GM18951 (cell line): ENCODE results near the gene PPP1R9B.

Source experiments
- POLR2A ChIP-seq: IDR thresholded peaks from 4 replicates; pipeline ENCODE4 v1.6.1; 2011; ENCODE audit warnings: mild to moderate bottlenecking; ENCODE audit not compliant: insufficient read length, insufficient read depth; ENCODE audit errors: extremely low read depth
- in situ Hi-C: fragments of 300-500 bp; cut with MboI; formaldehyde crosslinking; loops from one replicate; pipeline ENCODE4 v1.12.0; 2022; ENCODE audit warnings: low sequenced_read_pairs, mixed read lengths, inconsistent platforms; ENCODE audit not compliant: unreplicated experiment

The PPP1R9B gene

DNA sequence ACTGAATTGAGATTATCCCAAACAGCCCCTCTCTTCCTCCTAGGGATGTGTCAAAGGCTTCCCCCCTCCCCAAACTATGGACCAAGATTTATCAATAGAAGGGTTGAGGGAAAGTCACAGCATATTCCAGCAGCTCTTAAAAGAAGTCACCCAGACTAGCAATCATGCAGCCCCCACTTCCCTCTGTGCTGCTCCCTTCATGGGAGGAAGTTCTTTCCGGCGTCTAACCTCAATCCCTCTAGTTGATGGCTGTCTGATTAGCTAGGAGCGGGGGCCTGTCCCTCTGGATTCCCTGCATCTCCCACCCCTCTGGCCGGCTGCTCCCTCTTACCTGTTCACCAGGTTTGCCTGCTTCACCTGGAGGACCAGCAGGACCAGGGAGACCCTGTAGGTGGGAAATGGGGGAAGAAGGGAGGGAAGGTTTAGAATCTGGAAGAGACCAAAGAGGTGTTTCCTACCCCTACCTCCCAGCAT is 41.7 kb upstream of the PPP1R9B start:
- in situ Hi-C loops = loop anchor here (10.0 kb wide), 1 partner anchor 103 kb away; no protein-coding TSS in a partner anchor
- TF ChIP-seq POLR2A = no peak

- in situ Hi-C loops = loop anchor here (10.0 kb wide), 1 partner anchor 103 kb away; no protein-coding TSS in a partner anchor
- TF ChIP-seq POLR2A = no peak
Measured at GRCh38 chr17:50191359-50192143, 41.1 kb upstream of the PPP1R9B start.

GRCh38 chr17:50190603-50191358 is 40.3 kb upstream of the PPP1R9B start:
- no peak for TF ChIP-seq POLR2A
- in situ Hi-C loops = loop anchor here (10.0 kb wide), 1 partner anchor 104 kb away; no protein-coding TSS in a partner anchor

DNA sequence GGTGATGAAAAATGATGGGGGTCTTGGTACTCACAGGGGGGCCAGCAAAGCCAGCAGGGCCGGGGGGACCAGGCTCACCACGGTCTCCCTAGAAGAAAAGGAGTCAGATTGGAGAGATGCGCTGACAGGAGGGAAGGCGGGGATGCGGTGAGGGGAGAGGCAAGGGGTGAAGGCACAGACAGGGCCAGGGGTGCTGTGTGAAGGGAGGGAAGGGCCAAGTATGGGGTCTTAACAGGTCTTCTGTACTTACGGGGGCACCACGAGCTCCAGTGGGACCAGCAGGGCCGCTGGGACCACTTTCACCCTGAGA is 39.8 kb upstream of the PPP1R9B start:
- in situ Hi-C loops = loop anchor here (10.0 kb wide), 1 partner anchor 105 kb away; no protein-coding TSS in a partner anchor
- no peak for TF ChIP-seq POLR2A

DNA sequence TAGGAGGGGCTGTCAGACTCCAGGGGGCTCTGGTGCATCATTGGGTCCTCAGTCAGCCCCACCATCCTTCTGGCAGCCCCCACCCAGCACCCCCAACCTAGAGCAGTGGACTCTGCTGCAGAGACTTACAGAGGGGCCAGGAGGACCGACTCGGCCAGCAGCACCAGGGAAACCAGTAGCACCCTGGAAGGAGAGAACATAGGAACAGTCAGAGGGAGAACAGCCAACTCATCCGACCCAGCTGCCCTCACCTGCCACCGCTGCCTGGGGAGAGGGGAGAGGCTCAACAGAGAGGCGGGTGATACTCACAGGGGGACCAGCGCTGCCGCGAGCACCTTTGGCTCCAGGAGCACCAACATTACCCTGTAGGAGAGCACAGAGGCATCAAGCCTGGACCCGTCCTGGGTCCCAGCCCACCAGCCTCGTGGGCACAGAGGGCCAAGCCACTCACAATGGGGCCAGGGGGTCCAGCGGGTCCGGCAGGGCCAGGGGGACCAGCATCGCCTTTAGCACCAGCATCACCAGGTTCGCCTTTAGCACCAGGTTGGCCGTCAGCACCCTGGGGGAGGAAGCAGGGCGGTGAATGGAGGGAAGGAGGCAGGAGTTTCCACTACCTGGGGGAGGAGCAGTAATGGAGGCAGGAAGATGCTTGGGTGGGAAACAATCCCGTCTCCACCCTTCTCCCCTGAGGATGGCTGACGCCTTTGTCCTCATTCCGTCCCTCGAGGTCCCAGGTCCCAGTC is 39.2 kb upstream of the PPP1R9B start:
- TF ChIP-seq POLR2A = no peak
- in situ Hi-C loops = loop anchor here (10.0 kb wide), 1 partner anchor 105 kb away; no protein-coding TSS in a partner anchor

GRCh38 chr17:50188921-50189549 is 38.6 kb upstream of the PPP1R9B start:
- in situ Hi-C loops = no loop called here
- TF ChIP-seq POLR2A = no peak

DNA sequence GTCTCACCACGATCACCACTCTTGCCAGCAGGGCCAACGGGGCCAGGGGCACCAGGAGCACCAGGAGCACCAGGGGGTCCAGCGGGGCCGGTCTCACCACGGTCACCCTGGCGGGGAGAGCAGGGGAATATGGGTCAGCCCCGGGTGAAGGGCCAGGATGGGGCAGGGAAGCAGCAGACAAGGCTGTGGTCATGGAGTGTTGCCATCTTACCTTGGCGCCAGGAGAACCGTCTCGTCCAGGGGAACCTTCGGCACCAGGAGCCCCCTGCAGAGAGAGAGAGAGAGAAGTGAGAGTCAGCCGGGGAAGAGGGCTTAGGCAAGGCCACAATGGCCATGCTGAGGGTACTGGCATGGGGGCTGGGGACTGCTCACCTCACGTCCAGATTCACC is 38.0 kb upstream of the PPP1R9B start:
- in situ Hi-C loops = no loop called here

DNA sequence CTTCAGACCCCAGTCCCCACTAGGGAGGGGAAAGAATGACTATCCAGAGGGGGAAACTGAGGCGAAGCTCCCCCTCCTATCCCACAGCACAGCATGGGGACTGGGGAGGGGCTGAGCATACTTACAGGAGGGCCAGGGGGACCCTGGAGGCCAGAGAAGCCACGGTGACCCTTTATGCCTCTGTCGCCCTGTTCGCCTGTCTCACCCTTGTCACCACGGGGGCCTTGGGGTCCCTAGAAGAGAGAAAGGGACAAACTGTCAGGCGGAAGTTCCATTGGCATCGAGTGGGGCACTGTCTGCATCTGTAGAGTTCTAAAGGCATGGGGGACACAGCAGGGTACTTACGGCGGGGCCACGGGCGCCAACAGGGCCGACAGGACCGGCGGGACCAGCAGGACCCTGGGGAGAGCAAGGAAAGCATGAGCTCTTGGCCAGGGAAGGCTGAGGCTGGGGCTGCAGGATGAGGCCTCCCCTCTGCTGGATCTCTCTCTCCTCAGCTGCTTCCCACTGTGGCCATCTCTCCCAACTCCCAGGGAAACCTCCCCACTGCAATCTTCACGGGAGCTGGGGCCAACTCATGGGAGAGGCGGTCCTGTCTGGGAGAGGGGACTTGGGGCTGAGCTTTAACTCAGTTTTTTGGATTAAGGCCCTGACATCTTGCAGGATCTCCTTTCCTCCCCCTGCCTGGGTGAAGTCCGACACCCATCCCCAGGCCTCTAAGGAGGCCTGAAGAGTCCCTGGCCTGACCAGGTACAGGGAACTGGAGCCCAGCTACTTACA is 37.5 kb upstream of the PPP1R9B start:
- TF ChIP-seq POLR2A = no peak
- in situ Hi-C loops = no loop called here

More for the DNA sequence above, 38.0 kb upstream of the PPP1R9B start:
- TF ChIP-seq POLR2A = no peak

GRCh38 chr17:50187394-50187725 is 36.9 kb upstream of the PPP1R9B start:
- no peak for TF ChIP-seq POLR2A
- in situ Hi-C loops = no loop called here

DNA sequence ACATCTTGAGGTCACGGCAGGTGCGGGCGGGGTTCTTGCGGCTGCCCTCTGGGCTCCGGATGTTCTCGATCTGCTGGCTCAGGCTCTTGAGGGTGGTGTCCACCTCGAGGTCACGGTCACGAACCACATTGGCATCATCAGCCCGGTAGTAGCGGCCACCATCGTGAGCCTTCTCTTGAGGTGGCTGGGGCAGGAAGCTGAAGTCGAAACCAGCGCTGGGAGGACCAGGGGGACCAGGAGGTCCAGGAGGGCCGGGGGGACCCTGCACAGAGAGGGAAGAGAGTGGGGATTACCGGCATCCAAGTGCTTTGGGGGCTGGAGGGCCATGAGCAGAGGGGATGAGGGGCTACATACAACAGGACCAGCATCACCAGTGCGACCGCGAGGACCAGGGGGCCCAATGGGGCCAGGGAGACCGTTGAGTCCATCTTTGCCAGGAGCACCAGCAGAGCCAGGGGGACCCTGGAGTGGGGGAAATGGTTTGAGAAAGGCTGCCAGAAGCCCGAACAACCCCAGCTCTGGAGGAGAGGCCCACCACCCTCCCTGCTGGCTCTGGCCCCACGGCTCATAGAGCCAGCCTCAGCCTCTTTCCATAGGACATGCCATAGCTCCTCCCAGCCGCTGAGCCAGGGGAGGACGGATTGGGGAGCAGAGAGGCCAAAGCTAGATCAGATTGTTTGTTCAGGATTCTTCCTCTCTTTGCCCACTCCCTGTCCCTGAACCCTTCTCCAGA is 36.4 kb upstream of the PPP1R9B start:
- TF ChIP-seq POLR2A = no peak
- in situ Hi-C loops = no loop called here

GRCh38 chr17:50185631-50186471 is 35.4 kb upstream of the PPP1R9B start:
- in situ Hi-C loops = no loop called here
- no peak for TF ChIP-seq POLR2A
